GM23248 (cell line): ENCODE results near the gene ALK. TPM values are rescaled to one million over a fixed set of nuclear protein-coding genes. Genes with fewer than 3 reads are reported as not detected.

Experiments used
- DNase-seq: peaks from one replicate; pipeline ENCODE4 v3.0.0-alpha.2; 2015
- H2AFZ ChIP-seq: fragments of 200-600 bp; sonication (generic); 2 replicates; pipeline ENCODE4 v1.6.1; 2016; ENCODE audit warnings: antibody characterized with exemption
- H3F3A ChIP-seq: fragments of 200-600 bp; sonication (generic); 2 replicates; pipeline ENCODE4 v1.6.1; 2016; ENCODE audit warnings: mild to moderate bottlenecking, antibody characterized with exemption, mixed run types; ENCODE audit not compliant: insufficient read depth
- H3K27ac ChIP-seq: fragments of 200-600 bp; sonication (generic); 2 replicates; pipeline ENCODE4 v1.5.1; 2016; ENCODE audit warnings: mild to moderate bottlenecking
- H3K27me3 ChIP-seq: fragments of 200-600 bp; sonication (generic); replicated peaks from 2 replicates; pipeline ENCODE4 v1.6.1; 2016; ENCODE audit warnings: mild to moderate bottlenecking; ENCODE audit not compliant: insufficient read depth
- H3K36me3 ChIP-seq: fragments of 200-600 bp; sonication (generic); 2 replicates; pipeline ENCODE4 v1.6.1; 2016; ENCODE audit warnings: low read depth, mild to moderate bottlenecking
- H3K4me1 ChIP-seq: fragments of 200-600 bp; sonication (generic); 2 replicates; pipeline ENCODE4 v1.6.1; 2016; ENCODE audit warnings: mild to moderate bottlenecking; ENCODE audit not compliant: insufficient read depth
- H3K4me2 ChIP-seq: fragments of 200-600 bp; sonication (generic); one replicate; pipeline ENCODE4 v1.6.1; 2016; ENCODE audit warnings: mild to moderate bottlenecking; ENCODE audit not compliant: unreplicated experiment
- H3K4me3 ChIP-seq: fragments of 200-600 bp; sonication (generic); 2 replicates; pipeline ENCODE4 v1.5.1; 2016; ENCODE audit warnings: mild to moderate bottlenecking
- H3K79me2 ChIP-seq: fragments of 200-600 bp; sonication (generic); 2 replicates; pipeline ENCODE4 v1.6.1; 2016; ENCODE audit warnings: mild to moderate bottlenecking; ENCODE audit not compliant: insufficient read depth
- H3K9ac ChIP-seq: fragments of 200-600 bp; sonication (generic); 2 replicates; pipeline ENCODE4 v1.6.1; 2016; ENCODE audit warnings: mild to moderate bottlenecking
- H3K9me2 ChIP-seq: fragments of 200-600 bp; sonication (generic); 2 replicates; pipeline ENCODE4 v1.6.1; 2016; ENCODE audit warnings: mixed run types, mild to moderate bottlenecking, moderate library complexity; ENCODE audit not compliant: insufficient read depth
- H3K9me3 ChIP-seq: fragments of 200-600 bp; sonication (generic); one replicate; pipeline ENCODE4 v1.6.1; 2017; ENCODE audit warnings: low read depth
- H4K20me1 ChIP-seq: fragments of 200-600 bp; sonication (generic); 2 replicates; pipeline ENCODE4 v1.6.0; 2016; ENCODE audit not compliant: insufficient read depth
- EZH2 ChIP-seq: fragments of 200-600 bp; sonication (generic); IDR thresholded peaks from 2 replicates; pipeline ENCODE4 v1.6.1; 2018; ENCODE audit warnings: antibody characterized with exemption, mild to moderate bottlenecking; ENCODE audit not compliant: insufficient read depth, poor library complexity, severe bottlenecking
- EZH2phosphoT487 ChIP-seq: fragments of 200-600 bp; sonication (generic); IDR thresholded peaks from 2 replicates; pipeline ENCODE4 v1.6.1; 2018; ENCODE audit warnings: antibody characterized with exemption, moderate library complexity, mild to moderate bottlenecking, low read depth; ENCODE audit not compliant: insufficient read depth
- WGBS, 2 experiments: methylation state at CpG; one replicate each; pipeline ENCODE4 v1.1.6; 2015 to 2017; ENCODE audit warnings: low lambda C conversion rate in 2 of 2, low coverage in 1 of 2; ENCODE audit errors: missing lambda C conversion rate in 2 of 2; 5-methylcytosine and 5-hydroxymethylcytosine counted together
- in situ Hi-C: fragments of 300-500 bp; cut with MboI; formaldehyde crosslinking; loops from 2 replicates; pipeline ENCODE4 v1.15.0; 2020
- polyA plus RNA-seq: library from polyadenylated mRNA; unstranded; fragments of >200 nt; fragmentation: Nextera tagmentation; extraction: Ambion mirVana; gene quantifications from 2 replicates; pipeline ENCODE4 v1.2.1, GENCODE V29; 2016
- total RNA-seq: library from RNA; depleted of rRNA; stranded (reverse); fragments of >200 nt; shearing (Covaris generic); gene quantifications from 2 replicates; pipeline ENCODE4 v1.2.3, GENCODE V29; 2014

ALK gene
- total and polyA plus RNA-seq, 2 experiments from 2014 or later = under 0.01 to 0.05 TPM

DNA sequence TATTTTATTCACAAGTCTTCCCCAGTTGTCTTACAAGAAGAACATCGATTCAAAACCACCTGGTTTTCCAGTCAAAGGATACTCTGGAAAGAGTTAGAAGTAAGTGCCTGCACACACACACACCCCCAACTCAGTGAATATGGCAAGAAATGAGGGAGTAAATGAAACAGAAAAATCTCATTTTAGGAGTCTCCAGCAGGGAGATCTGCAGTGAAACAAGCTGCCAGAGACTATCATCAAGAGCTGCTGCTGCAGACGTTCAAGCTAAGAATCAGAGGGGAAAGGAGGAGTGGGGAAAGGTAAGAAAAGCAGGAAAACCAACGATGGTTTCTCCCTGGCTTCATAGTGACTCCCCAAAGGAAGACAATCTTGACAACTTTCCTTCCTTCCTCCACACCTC lies 2.4 kb downstream of the ALK start:
- Histone ChIP-seq H3K4me2 (no peak overlapping the region), H3K27me3 (peaks cover 41% of the 10 kb centered on the region), H3K27ac (no peak overlapping the region), H3K4me3 (no peak overlapping the region), H3K9me2 (no peaks in the 10 kb centered on the region), H3F3A (no peaks in the 10 kb centered on the region), H3K79me2 (no peaks in the 10 kb centered on the region), H3K9ac (no peak overlapping the region), H3K9me3 (no peaks in the 10 kb centered on the region), H4K20me1 (no peaks in the 10 kb centered on the region), H3K4me1 (peaks cover 3% of the 10 kb centered on the region; the same call in 1 of the 2 replicates), H3K36me3 (no peaks in the 10 kb centered on the region), H2AFZ (no peak overlapping the region)
- in situ Hi-C loops = no loop called here
- no peak for DNase-seq
- TF ChIP-seq EZH2phosphoT487 = no peak
- TF ChIP-seq EZH2 = no peak
- 4 to 10% methylated on average over 3 of the region's 3 CpGs for WGBS, 2 experiments

DNA sequence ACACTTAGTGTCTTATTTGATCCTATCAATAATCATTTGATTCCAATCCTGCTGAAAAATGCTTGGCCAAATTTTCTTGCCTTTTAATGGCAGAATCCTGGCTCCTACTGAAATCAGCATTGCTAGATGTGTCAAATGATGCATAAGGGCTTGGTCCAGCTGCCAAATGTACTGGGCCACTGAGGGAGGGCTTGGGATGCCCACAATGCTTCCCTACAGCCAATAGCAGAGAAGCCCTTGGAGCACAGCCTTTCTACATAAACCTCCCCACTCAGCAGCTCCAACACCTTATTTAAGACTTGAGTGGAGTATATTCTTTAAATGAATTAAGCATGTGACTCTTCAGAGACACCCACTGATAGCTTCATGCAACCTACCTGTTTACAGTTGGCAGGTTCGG lies 3.6 kb downstream of the ALK start:
- in situ Hi-C loops = no loop called here
- no peak for DNase-seq
- Histone ChIP-seq H3K27me3 (peaks cover 41% of the 10 kb centered on the region), H4K20me1 (no peaks in the 10 kb centered on the region), H3F3A (no peaks in the 10 kb centered on the region), H3K27ac (no peak overlapping the region), H3K9ac (no peak overlapping the region), H3K36me3 (no peaks in the 10 kb centered on the region), H3K9me3 (no peaks in the 10 kb centered on the region), H3K9me2 (no peaks in the 10 kb centered on the region), H3K4me1 (peaks cover 3% of the 10 kb centered on the region; the same call in 1 of the 2 replicates), H3K4me2 (no peak overlapping the region), H3K4me3 (no peak overlapping the region), H3K79me2 (no peaks in the 10 kb centered on the region), H2AFZ (no peak overlapping the region)
- TF ChIP-seq EZH2 (no peak), EZH2phosphoT487 (no peak)
- WGBS, 2 experiments = 0 to 6% methylated on average over 1 of the region's 1 CpG

DNA sequence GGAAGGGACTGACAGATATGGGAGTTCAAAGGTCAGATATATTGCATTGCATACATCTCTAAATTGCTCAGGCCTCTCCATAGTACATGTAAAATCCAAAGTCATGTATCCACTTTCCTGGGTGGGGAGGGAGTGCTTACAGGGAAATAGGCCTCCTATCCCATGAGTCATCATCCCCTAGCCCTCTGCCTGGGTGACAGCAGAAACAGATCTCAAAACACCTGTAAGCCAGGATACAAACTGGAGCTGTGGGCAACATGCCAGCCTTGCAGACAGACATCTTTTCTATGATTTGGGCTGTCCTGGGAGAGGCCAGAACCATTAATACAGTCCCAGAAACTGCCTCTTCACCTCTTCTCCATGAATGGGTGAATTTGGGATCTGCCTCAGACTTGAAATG lies 4.8 kb downstream of the ALK start:
- no peak overlapping the region for H3K4me2 ChIP-seq
- H3K36me3 ChIP-seq = no peaks in the 10 kb centered on the region
- no peak overlapping the region for H2AFZ ChIP-seq
- no peaks in the 10 kb centered on the region for H4K20me1 ChIP-seq
- H3K9me3 ChIP-seq = no peaks in the 10 kb centered on the region
- no peak overlapping the region for H3K4me3 ChIP-seq
- TF ChIP-seq EZH2 = no peak
- no peak for TF ChIP-seq EZH2phosphoT487
- H3K9me2 ChIP-seq = no peaks in the 10 kb centered on the region
- in situ Hi-C loops = no loop called here
- no peak overlapping the region for H3K9ac ChIP-seq
- no peak for DNase-seq
- no peak overlapping the region for H3K27ac ChIP-seq
- no peaks in the 10 kb centered on the region for H3K79me2 ChIP-seq
- H3K4me1 ChIP-seq = no peaks in the 10 kb centered on the region
- no peaks in the 10 kb centered on the region for H3F3A ChIP-seq
- peaks cover 33% of the 10 kb centered on the region for H3K27me3 ChIP-seq

DNA sequence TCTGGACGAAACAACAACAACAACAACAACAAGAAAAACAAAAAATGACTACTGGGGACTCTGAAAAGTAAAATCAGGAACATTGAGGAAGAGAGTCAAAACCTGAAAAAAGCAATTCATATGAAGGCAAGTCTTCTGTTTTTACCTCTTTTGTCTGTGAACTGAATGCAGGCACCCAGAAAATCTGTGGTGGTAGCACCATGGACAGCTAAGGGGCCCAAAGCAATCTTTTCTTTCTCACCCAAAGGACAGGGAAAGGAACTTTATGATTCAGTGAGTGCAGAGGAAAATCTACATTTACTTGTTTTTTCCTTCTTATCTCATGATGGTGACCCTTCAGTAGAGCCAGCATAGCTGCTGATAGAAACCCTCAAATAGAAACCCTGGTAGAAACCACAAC lies 10.4 kb downstream of the ALK start:
- in situ Hi-C loops = no loop called here
- H2AFZ ChIP-seq = no peak overlapping the region
- WGBS, 2 experiments = 44 to 50% methylated on average over 1 of the region's 1 CpG

DNA sequence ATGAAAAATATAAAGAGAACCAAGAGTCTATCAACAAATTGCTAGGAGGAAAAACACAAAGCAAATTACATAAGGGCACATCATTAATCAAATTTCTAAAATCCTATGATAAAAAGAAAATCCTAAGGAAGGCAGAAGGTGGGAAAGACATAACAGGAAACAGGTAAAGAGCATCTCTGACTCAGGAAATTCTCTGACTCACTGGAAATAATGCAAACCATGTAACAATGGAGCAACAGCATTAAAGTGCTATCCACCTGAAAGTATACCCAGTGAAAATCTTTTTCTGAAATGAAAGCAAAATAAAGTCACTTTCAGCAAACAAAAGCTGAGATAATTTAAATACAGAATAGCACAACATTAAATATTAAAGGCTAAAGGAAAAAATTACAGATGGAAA lies 10.9 kb downstream of the ALK start:
- H3K9me3 ChIP-seq = no peaks in the 10 kb centered on the region
- in situ Hi-C loops = no loop called here
- no peak overlapping the region for H3K9ac ChIP-seq
- no peak for DNase-seq
- no peak overlapping the region for H3K27ac ChIP-seq
- H3K27me3 ChIP-seq = peaks cover 19% of the 10 kb centered on the region
- no peak overlapping the region for H3K4me2 ChIP-seq
- H4K20me1 ChIP-seq = no peaks in the 10 kb centered on the region
- H3K4me1 ChIP-seq = no peaks in the 10 kb centered on the region
- TF ChIP-seq EZH2 = no peak
- TF ChIP-seq EZH2phosphoT487 = no peak
- H3K4me3 ChIP-seq = no peak overlapping the region
- no peaks in the 10 kb centered on the region for H3F3A ChIP-seq
- no peaks in the 10 kb centered on the region for H3K79me2 ChIP-seq
- no peak overlapping the region for H2AFZ ChIP-seq
- H3K9me2 ChIP-seq = no peaks in the 10 kb centered on the region
- no peaks in the 10 kb centered on the region for H3K36me3 ChIP-seq

More for the DNA sequence above, 10.4 kb downstream of the ALK start:
- no peaks in the 10 kb centered on the region for H3K9me2 ChIP-seq
- TF ChIP-seq EZH2phosphoT487 (no peak), EZH2 (no peak)
- DNase-seq = no peak
- H3K27me3 ChIP-seq = peaks cover 16% of the 10 kb centered on the region
- no peaks in the 10 kb centered on the region for H3F3A ChIP-seq
- no peaks in the 10 kb centered on the region for H3K4me1 ChIP-seq
- no peak overlapping the region for H3K9ac ChIP-seq
- no peaks in the 10 kb centered on the region for H4K20me1 ChIP-seq
- no peaks in the 10 kb centered on the region for H3K9me3 ChIP-seq
- no peak overlapping the region for H3K27ac ChIP-seq
- H3K4me3 ChIP-seq = no peak overlapping the region
- H3K79me2 ChIP-seq = no peaks in the 10 kb centered on the region
- H3K36me3 ChIP-seq = no peaks in the 10 kb centered on the region
- no peak overlapping the region for H3K4me2 ChIP-seq
